ENCODE measurements around the gene CTU2.
A peak's percentile ranks its signal among the peaks of the same experiment; 100 is the strongest.

The CTU2 gene

DNA sequence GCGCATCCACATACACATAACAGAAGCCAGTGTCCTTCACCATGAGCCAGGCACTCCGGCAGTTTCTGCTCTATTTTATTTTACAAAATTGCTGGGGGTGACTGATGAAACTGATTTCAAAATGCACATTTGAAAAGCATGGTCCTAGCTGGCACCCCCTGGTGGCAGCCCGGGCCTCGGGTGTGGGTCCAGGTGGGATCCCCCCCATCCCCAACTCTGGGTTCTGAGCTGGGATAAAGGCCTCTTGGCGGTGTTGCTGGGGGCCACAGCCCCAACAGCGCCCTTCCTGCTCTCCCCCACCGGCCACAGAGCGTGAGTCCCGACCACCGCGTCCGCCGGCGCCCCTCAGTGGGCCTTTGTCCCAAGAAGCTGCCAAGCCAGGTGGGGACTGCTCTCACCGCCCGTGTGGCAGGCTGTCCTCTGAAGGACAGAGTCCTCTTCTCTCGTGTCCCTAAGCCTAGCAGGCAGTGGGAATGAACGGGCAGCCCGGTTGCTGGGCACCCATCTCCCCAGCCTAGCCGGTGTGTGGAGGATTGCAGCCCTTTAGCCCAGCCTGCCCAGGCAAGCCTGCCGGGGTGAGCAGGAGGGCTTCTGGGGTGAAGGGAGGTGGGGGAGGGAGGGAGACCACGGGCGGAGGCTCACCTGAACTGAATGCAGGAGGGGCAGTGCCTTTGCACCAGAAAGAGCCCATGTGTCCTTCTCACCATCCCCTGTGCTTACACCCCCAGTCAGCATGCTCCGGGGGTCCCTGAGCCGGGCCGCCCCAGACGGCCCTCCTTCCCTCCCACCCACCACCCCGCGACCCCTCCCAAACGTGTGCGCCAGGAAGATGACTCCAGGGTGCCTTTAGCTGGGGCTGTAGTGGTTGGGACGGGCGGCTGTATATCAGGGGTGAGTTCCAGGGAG lies 20.9 kb upstream of the CTU2 start:
- H4K20me1 ChIP-seq: peaks cover 0 to 14% (median 0%) of the 10 kb centered on the region in 11 experiments; a peak in 3 of 22 replicates
- no peaks in the 10 kb centered on the region for H3K9me3 ChIP-seq (replicated peaks in 1 of 11)
- peaks cover 49 to 70% (median 61%) of the 10 kb centered on the region in 10 experiments for H3K4me1 ChIP-seq
- H3K4me2 ChIP-seq: peak overlapping the region; percentile 90 to 100 (median 98)
- H3K27me3 ChIP-seq: peaks cover 0 to 6% (median 0%) of the 10 kb centered on the region in 11 experiments; a peak in 5 of 22 replicates
- H3K36me3 ChIP-seq: peaks cover 0 to 8% (median 0%) of the 10 kb centered on the region in 11 experiments; a peak in 5 of 22 replicates
- H3K4me3 ChIP-seq: peak overlapping the region; percentile 66 to 82 (median 74)
- peak overlapping the region in 9 of 11 experiments; percentile 23 to 74 (median 65); a peak in 17 of 22 replicates for H3K27ac ChIP-seq
- peak overlapping the region; percentile 69 to 81 (median 77); a peak in 21 of 22 replicates for H3K9ac ChIP-seq
- TF ChIP-seq Cebpa-rat (IDR thresholded peaks at IDR 0.05): no peak

DNA sequence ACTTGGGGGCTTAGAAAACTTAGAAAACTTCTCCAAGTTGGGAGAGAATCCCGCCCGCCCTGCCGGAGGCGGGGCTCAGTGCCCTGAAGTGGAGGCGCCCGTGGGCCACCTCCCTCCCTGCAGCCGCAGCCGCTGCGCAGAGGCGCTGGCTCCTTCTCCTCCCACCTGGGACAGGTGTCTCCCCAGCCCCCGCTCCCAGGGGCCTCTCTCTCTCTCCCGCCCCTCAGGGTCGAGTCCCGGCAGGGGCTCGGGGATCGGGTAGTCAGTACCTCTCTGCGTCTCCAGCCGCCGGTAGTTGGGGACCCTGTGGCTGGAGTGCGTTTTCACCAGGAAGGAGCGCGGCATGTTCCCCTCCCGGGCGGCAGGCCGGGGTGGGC lies 20.3 kb upstream of the CTU2 start:
- peak overlapping the region; percentile 69 to 81 (median 77); a peak in 21 of 22 replicates for H3K9ac ChIP-seq
- peak overlapping the region in 10 of 11 experiments; percentile 23 to 74 (median 63); a peak in 18 of 22 replicates for H3K27ac ChIP-seq
- H3K27me3 ChIP-seq: peaks cover 0 to 6% (median 0%) of the 10 kb centered on the region in 11 experiments; a peak in 5 of 22 replicates
- H3K36me3 ChIP-seq: peaks cover 0 to 1% (median 0%) of the 10 kb centered on the region in 11 experiments; a peak in 3 of 22 replicates
- TF ChIP-seq Cebpa-rat (IDR thresholded peaks at IDR 0.05): no peak
- peaks cover 43 to 70% (median 58%) of the 10 kb centered on the region in 10 experiments for H3K4me1 ChIP-seq
- H3K9me3 ChIP-seq (replicated peaks in 1 of 11): no peaks in the 10 kb centered on the region
- H3K4me3 ChIP-seq: peak overlapping the region; percentile 66 to 82 (median 74)
- H4K20me1 ChIP-seq: peaks cover 0 to 11% (median 0%) of the 10 kb centered on the region in 11 experiments; a peak in 3 of 22 replicates
- peak overlapping the region; percentile 90 to 100 (median 98) for H3K4me2 ChIP-seq

DNA sequence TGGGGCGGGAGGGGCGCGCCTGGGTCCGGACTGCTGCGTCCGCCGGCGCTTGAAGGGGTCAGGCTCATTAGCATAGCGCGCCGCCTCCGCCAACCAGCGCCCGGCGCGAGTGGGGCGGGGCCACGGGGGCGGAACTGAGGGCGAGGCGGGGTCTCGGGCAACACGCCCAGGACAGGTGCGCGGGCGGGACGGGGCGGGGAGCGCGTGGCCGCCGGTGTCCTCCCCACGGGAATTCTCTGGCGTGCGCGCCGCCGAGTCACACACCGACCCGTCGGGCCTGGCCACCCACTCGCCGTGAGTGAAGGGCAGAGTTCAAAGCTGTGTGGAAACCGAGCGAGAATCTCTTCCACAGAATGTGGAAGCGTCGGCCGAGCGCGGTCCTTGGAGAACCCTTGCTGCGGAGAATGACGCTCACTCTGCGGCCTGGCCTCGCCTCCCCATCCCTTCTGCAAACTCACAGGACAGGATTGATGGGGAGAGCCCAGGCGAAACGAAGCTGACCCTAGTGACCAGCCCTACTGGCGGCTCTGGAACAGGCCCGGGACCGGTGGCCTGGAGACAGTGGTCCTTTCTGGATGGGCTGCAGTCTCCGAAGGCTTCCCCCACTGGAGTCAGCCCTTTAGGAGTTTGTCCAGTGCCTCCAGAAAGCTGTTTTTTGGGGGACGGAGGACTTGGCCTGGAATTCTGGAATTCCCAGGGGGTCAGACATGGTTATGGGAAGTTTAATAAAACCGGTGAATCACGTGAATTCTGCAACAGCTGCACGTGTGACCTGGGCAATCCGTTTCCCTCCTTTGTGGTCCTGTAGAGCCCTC lies 19.7 kb upstream of the CTU2 start, which contains the start of gene SNAI3:
Gene SNAI3, minus strand, starts transcription at position 69 of the 815 bp plus-strand sequence. CDS start 101 bp downstream, outside the sequence.
- peak within 1 kb of the TSS; percentile 69 to 81 (median 77); a peak in 21 of 22 replicates for H3K9ac ChIP-seq
- no peaks in the 10 kb centered on the region for H3K36me3 ChIP-seq
- TF ChIP-seq Cebpa-rat (IDR thresholded peaks at IDR 0.05): no peak
- peak within 1 kb of the TSS; percentile 66 to 82 (median 74) for H3K4me3 ChIP-seq
- peaks cover 0 to 6% (median 0%) of the 10 kb centered on the region in 11 experiments; a peak in 5 of 22 replicates for H3K27me3 ChIP-seq
- peaks cover 42 to 70% (median 57%) of the 10 kb centered on the region in 10 experiments for H3K4me1 ChIP-seq
- H3K4me2 ChIP-seq: peak within 1 kb of the TSS; percentile 90 to 100 (median 98)
- H3K27ac ChIP-seq: peak within 1 kb of the TSS in 10 of 11 experiments; percentile 23 to 74 (median 63); a peak in 18 of 22 replicates
- peaks cover 0 to 6% (median 0%) of the 10 kb centered on the region in 11 experiments; a peak in 1 of 22 replicates for H4K20me1 ChIP-seq
- no peaks in the 10 kb centered on the region for H3K9me3 ChIP-seq (replicated peaks in 1 of 11)

DNA sequence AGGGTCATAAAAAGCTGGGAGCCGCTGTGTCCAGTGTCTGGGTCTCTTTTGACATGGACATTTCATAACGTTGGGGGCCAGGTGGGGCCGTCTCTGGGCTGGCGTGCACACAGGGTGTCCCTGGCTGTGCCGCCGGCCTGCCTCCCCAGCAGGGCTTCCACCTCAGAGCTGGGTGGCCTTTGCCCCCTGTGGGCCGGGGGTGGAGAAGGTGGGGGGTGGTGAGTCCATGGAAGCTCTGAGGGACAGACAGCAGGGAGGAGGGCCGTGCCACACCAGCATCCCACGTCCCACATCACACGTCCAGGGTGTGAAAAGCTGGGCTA lies 19.1 kb upstream of the CTU2 start:
- no peak for TF ChIP-seq Cebpa-rat (IDR thresholded peaks at IDR 0.05)
- Histone ChIP-seq H3K27ac (no peak overlapping the region), H3K9ac (no peak overlapping the region), H3K9me3 (replicated peaks in 1 of 11) (no peaks in the 10 kb centered on the region), H3K4me3 (no peak overlapping the region), H3K4me2 (peak overlapping the region; percentile 88 to 100 (median 98); a peak in 20 of 22 replicates), H3K4me1 (peaks cover 42 to 70% (median 57%) of the 10 kb centered on the region in 10 experiments), H3K36me3 (no peaks in the 10 kb centered on the region), H4K20me1 (peaks cover 0 to 6% (median 0%) of the 10 kb centered on the region in 11 experiments; a peak in 2 of 22 replicates), H3K27me3 (peaks cover 0 to 6% (median 0%) of the 10 kb centered on the region in 11 experiments; a peak in 5 of 22 replicates)

DNA sequence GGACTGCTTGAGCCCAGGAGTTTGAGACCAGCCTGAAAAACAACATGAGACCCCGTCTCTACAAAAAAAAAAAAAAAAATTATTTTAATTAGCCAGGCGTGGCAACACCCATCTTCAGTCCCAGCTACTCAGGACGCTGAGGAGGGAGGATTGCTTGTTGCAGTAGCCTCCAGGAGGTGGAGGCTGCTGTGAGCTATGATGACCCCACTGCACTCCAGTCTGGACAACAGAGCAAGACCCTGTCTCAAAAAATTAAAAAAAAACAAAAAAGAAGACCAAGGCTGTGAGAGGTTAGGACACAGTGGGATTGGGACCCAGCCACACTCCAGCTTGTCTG lies 18.7 kb upstream of the CTU2 start:
- no peak overlapping the region for H3K9ac ChIP-seq
- no peak overlapping the region for H3K4me3 ChIP-seq
- no peak overlapping the region for H3K4me2 ChIP-seq
- peaks cover 0 to 6% (median 0%) of the 10 kb centered on the region in 11 experiments; a peak in 2 of 22 replicates for H4K20me1 ChIP-seq
- peaks cover 0 to 6% (median 0%) of the 10 kb centered on the region in 11 experiments; a peak in 5 of 22 replicates for H3K27me3 ChIP-seq
- no peaks in the 10 kb centered on the region for H3K36me3 ChIP-seq
- peaks cover 42 to 70% (median 57%) of the 10 kb centered on the region in 10 experiments for H3K4me1 ChIP-seq
- no peak overlapping the region for H3K27ac ChIP-seq
- H3K9me3 ChIP-seq (replicated peaks in 1 of 11): no peaks in the 10 kb centered on the region
- TF ChIP-seq Cebpa-rat (IDR thresholded peaks at IDR 0.05): no peak

DNA sequence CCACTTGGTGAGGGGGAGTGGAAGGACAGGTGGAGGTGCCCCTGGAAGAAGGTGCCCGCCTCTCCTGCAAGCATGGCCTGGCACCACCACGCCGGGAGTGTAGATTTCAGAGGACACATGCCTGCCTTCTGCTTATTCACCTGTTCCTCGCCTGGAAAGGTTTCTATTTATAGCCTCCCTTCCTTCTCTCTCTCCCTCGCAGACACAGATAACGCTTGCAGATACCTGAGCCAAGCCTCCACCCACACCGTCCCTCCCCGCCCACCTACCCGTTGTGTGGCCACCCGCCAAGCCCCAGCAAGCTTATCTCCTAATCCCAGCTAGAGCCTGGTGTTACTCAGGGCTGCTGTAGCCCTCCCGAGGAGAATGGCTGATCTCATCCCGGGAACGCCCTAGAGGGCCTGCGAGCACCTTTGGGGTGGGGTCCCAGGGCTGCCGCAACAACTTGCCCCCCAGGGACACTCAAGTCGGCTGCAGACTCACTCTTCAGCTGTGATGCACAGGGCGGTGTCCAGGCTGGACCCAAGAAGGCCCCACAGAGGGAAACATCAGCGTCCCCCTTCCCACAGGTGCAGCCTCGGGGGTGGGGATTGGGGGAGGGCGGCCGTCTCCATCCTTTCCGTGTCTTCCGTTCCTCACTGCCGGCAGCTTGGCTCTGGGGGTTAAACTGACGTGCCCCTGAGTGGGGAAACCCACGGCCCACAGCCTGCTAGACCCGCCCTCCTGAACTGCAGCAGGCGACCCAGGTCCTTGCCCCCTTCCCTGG lies 18.1 kb upstream of the CTU2 start:
- Histone ChIP-seq H3K9me3 (replicated peaks in 1 of 11) (no peaks in the 10 kb centered on the region), H3K9ac (no peak overlapping the region), H3K4me1 (peaks cover 48 to 70% (median 59%) of the 10 kb centered on the region in 10 experiments), H3K4me2 (no peak overlapping the region), H3K4me3 (no peak overlapping the region), H4K20me1 (peaks cover 0 to 6% (median 0%) of the 10 kb centered on the region in 11 experiments; a peak in 2 of 22 replicates), H3K27ac (no peak overlapping the region), H3K36me3 (no peaks in the 10 kb centered on the region), H3K27me3 (peaks cover 0 to 6% (median 0%) of the 10 kb centered on the region in 11 experiments; a peak in 5 of 22 replicates)
- no peak for TF ChIP-seq Cebpa-rat (IDR thresholded peaks at IDR 0.05)

DNA sequence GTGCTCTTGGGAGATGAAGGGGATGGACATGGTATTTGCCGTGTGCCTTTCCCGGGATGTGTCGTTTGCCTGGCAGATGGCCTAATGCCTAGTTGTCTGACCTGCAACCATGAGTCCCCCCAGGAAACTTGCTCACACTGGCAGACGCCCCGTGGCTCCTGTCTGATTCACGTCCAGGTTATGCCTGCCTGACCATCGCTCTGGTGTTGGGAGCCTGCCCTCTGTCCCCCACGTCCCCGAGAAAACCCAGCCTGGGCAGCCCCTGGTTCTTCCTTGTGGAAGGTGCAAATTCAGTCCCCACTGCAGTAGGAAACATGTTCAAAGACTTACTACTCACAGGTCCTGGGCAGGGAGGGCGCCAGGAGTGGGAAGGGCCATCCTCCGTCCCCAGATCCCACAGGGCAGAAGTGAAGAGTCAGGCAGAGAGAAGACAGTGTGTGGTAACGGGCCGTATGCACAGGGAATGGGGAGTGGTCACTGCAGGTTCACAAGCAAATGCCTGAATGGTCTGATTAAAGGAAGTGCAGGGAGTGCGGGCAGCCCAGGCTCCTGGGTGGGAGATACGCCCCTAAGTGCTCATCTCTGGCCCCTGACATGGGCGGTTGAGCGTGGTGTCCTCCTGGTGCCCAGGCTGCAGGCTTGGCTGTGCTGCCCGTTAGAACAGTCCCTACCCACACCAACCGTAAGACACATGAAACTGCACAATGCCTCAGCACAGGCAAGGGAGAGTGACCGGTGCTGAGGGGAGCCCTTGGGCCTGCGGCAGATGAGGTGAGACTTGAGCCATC lies 15.8 kb upstream of the CTU2 start:
- TF ChIP-seq Cebpa-rat (IDR thresholded peaks at IDR 0.05): no peak
- H4K20me1 ChIP-seq: peaks cover 0 to 15% (median 0%) of the 10 kb centered on the region in 11 experiments; a peak in 4 of 22 replicates

More for the DNA sequence above, 15.8 kb upstream of the CTU2 start:
- peaks cover 0 to 2% (median 0%) of the 10 kb centered on the region in 11 experiments; a peak in 5 of 22 replicates for H3K27me3 ChIP-seq
- H3K4me2 ChIP-seq: peak overlapping the region in 7 of 11 experiments; percentile 80 to 100 (median 91); a peak in 10 of 22 replicates
- peaks cover 32 to 70% (median 51%) of the 10 kb centered on the region in 10 experiments for H3K4me1 ChIP-seq
- peaks cover 0 to 12% (median 0%) of the 10 kb centered on the region in 11 experiments; a peak in 8 of 22 replicates for H3K36me3 ChIP-seq
- H3K9me3 ChIP-seq (replicated peaks in 1 of 11): no peaks in the 10 kb centered on the region
- H3K27ac ChIP-seq: no peak overlapping the region
- no peak overlapping the region for H3K4me3 ChIP-seq
- H3K9ac ChIP-seq: peak overlapping the region in 1 of 11 experiments; percentile 26; a peak in 1 of 22 replicates

All from BLaER1 treated with 17β-estradiol and CSF1 and Interleukin-3, amounts not matched to agents 10 nM and 100 nM (cell line).